Tibial nerve (tissue), 4 donors: ENCODE data around the gene FBXO42.

Experiments used
- CTCF ChIP-seq, 5 experiments: fragments of 200-600 bp in 3 of 5; fragments of 450-650 bp in 2 of 5; sonication (generic) in 3 of 5; IDR thresholded peaks; one replicate each; pipeline ENCODE4 v1.5.1; 2016 to 2019; ENCODE audit warnings: antibody characterized with exemption in 5 of 5, mild to moderate bottlenecking in 3 of 5, moderate library complexity in 2 of 5
- EP300 ChIP-seq, 2 donors: sonication (generic); formaldehyde crosslinking; IDR thresholded peaks; one replicate each; pipeline ENCODE4 v1.6.1; 2017; ENCODE audit warnings: antibody characterized with exemption in 2 of 2, mild to moderate bottlenecking in 1 of 2

- TF ChIP-seq CTCF (IDR thresholded peaks at IDR 0.05) = no peak
- TF ChIP-seq EP300 (IDR thresholded peaks at IDR 0.05) = no peak
Measured at GRCh38 chr1:16324456-16324890, 27.8 kb downstream of the FBXO42 start.
